OCI-LY3 (cell line): ENCODE results near the gene BMP2K.
A peak's percentile ranks its signal among the peaks of the same experiment; 100 is the strongest.

Experiments
- H2AFZ ChIP-seq: fragments of 200-600, 300-600 bp; shearing (Covaris generic); 2 replicates; pipeline ENCODE4 v1.6.0; 2014; ENCODE audit warnings: antibody characterized with exemption, low read depth, low read length
- H3K27ac ChIP-seq: fragments of 200-600, 300-600 bp; sonication (generic); 2 replicates; pipeline ENCODE4 v1.5.1; 2014; ENCODE audit warnings: mild to moderate bottlenecking, low read length, moderate library complexity, mixed read lengths
- H3K27me3 ChIP-seq: fragments of 200-600, 300-600 bp; sonication (generic); 2 replicates; pipeline ENCODE4 v1.6.1; 2014; ENCODE audit warnings: low read depth, low read length, mixed read lengths
- H3K36me3 ChIP-seq: fragments of 200-600, 300-600 bp; sonication (generic); replicated peaks from 2 replicates; pipeline ENCODE3; 2014; ENCODE audit warnings: low read depth, low read length, mixed read lengths
- H3K4me1 ChIP-seq: fragments of 300-600, 200-600 bp; sonication (generic); 2 replicates; pipeline ENCODE4 v1.6.1; 2014; ENCODE audit warnings: low read length, mixed read lengths
- H3K4me2 ChIP-seq: fragments of 200-600, 300-600 bp; sonication (generic); 2 replicates; pipeline ENCODE4 v1.6.1; 2014; ENCODE audit warnings: low read length, mixed read lengths
- H3K4me3 ChIP-seq: fragments of 300-600, 200-600 bp; sonication (generic); 2 replicates; pipeline ENCODE4 v1.5.1; 2014; ENCODE audit warnings: antibody characterized with exemption, mild to moderate bottlenecking, low read length, moderate library complexity
- H3K79me2 ChIP-seq: fragments of 300-600, 200-600 bp; shearing (Covaris generic); 2 replicates; pipeline ENCODE4 v1.6.1; 2014; ENCODE audit warnings: mild to moderate bottlenecking, low read length, mixed read lengths
- H3K9ac ChIP-seq: fragments of 300-600, 200-600 bp; shearing (Covaris generic); 2 replicates; pipeline ENCODE4 v1.6.0; 2014; ENCODE audit warnings: mild to moderate bottlenecking, low read length, moderate library complexity
- H3K9me3 ChIP-seq: fragments of 200-600, 300-600 bp; shearing (Covaris generic); 2 replicates; pipeline ENCODE4 v1.6.1; 2014; ENCODE audit warnings: low read length, mixed read lengths; ENCODE audit not compliant: insufficient read depth
- H4K20me1 ChIP-seq: fragments of 200-600, 300-600 bp; sonication (generic); 2 replicates; pipeline ENCODE4 v1.6.1; 2016; ENCODE audit warnings: low read length, mixed read lengths; ENCODE audit not compliant: insufficient read depth
- CTCF ChIP-seq: fragments of 200-600, 300-600 bp; sonication (generic); IDR thresholded peaks from 2 replicates; pipeline ENCODE4 v1.5.1; 2014; ENCODE audit warnings: antibody characterized with exemption, low read length, low read depth
- EZH2phosphoT487 ChIP-seq: fragments of 200-600 bp; shearing (Covaris generic); IDR thresholded peaks from 2 replicates; pipeline ENCODE4 v1.6.1; 2018; ENCODE audit warnings: antibody characterized with exemption, mixed run types, low read depth

BMP2K gene

GRCh38 chr4:78945651-78946179 lies 169.6 kb downstream of the BMP2K start:
- Histone ChIP-seq H3K27ac (no peak overlapping the region), H3K79me2 (no peaks in the 10 kb centered on the region), H4K20me1 (no peaks in the 10 kb centered on the region), H3K9me3 (no peaks in the 10 kb centered on the region), H3K9ac (no peak overlapping the region), H3K4me2 (no peak overlapping the region), H2AFZ (no peak overlapping the region), H3K4me3 (no peak overlapping the region), H3K27me3 (peaks cover 23% of the 10 kb centered on the region), H3K36me3 (no peaks in the 10 kb centered on the region), H3K4me1 (no peaks in the 10 kb centered on the region)
- no peak for TF ChIP-seq EZH2phosphoT487
- TF ChIP-seq CTCF = no peak

- H3K79me2 ChIP-seq = no peaks in the 10 kb centered on the region
- no peak overlapping the region for H2AFZ ChIP-seq
- H3K4me1 ChIP-seq = peaks cover 6% of the 10 kb centered on the region
- H3K36me3 ChIP-seq = no peaks in the 10 kb centered on the region
- TF ChIP-seq EZH2phosphoT487 = no peak
- no peak for TF ChIP-seq CTCF
- H3K9ac ChIP-seq = no peak overlapping the region
- no peak overlapping the region for H3K4me2 ChIP-seq
- H4K20me1 ChIP-seq = no peaks in the 10 kb centered on the region
- H3K9me3 ChIP-seq = no peaks in the 10 kb centered on the region
- no peak overlapping the region for H3K4me3 ChIP-seq
- H3K27ac ChIP-seq = no peak overlapping the region
- peaks cover 5% of the 10 kb centered on the region; the same call in 1 of the 2 replicates for H3K27me3 ChIP-seq
Measured at GRCh38 chr4:78949735-78950134, 173.6 kb downstream of the BMP2K start.

GRCh38 chr4:78951862-78952472 lies 175.8 kb downstream of the BMP2K start:
- peak overlapping the region; percentile 9; the same call in 1 of the 2 replicates for H3K4me2 ChIP-seq
- peak; percentile 75 for TF ChIP-seq CTCF
- TF ChIP-seq EZH2phosphoT487 = no peak
- no peaks in the 10 kb centered on the region for H3K27me3 ChIP-seq
- H4K20me1 ChIP-seq = no peaks in the 10 kb centered on the region
- H2AFZ ChIP-seq = no peak overlapping the region
- no peak overlapping the region for H3K9ac ChIP-seq
- no peak overlapping the region for H3K27ac ChIP-seq
- no peaks in the 10 kb centered on the region for H3K9me3 ChIP-seq
- H3K4me3 ChIP-seq = no peak overlapping the region
- no peaks in the 10 kb centered on the region for H3K79me2 ChIP-seq
- H3K36me3 ChIP-seq = no peaks in the 10 kb centered on the region
- peaks cover 6% of the 10 kb centered on the region for H3K4me1 ChIP-seq

GRCh38 chr4:78953231-78953630 lies 177.1 kb downstream of the BMP2K start:
- Histone ChIP-seq H3K9me3 (no peaks in the 10 kb centered on the region), H2AFZ (no peak overlapping the region), H3K79me2 (no peaks in the 10 kb centered on the region), H3K27me3 (no peaks in the 10 kb centered on the region), H3K36me3 (no peaks in the 10 kb centered on the region), H3K9ac (no peak overlapping the region), H4K20me1 (no peaks in the 10 kb centered on the region), H3K27ac (no peak overlapping the region), H3K4me2 (no peak overlapping the region), H3K4me1 (peaks cover 6% of the 10 kb centered on the region), H3K4me3 (no peak overlapping the region)
- no peak for TF ChIP-seq CTCF
- TF ChIP-seq EZH2phosphoT487 = no peak
